IMR-90 (cell line): ENCODE data around the gene SLC17A5. TPM values are rescaled to one million over a fixed set of nuclear protein-coding genes. Genes with fewer than 3 reads are reported as not detected.
A peak's percentile ranks its signal among the peaks of the same experiment; 100 is the strongest.

Source experiments
- ATAC-seq: fragments of 200-7000 bp; cut with Tn5 transposase; 2 replicates; pipeline ENCODE4 v1.9.1; 2020; ENCODE audit warnings: low read depth, mild to moderate bottlenecking, moderate library complexity
- BruUV-seq: library from RNA; stranded (reverse); fragments of 400-500 nt; replicated peaks from 2 replicates; lab custom pipeline; 2021; lab: Mats Ljungman, UMichigan
- CTCF ChIA-PET: fragments of 300-600 bp; formaldehyde crosslinking; extraction: SDS; loops from one replicate; lab custom pipeline; 2021; ENCODE audit warnings: antibody characterized with exemption; lab: Yijun Ruan, JAX
- POLR2A ChIA-PET: fragments of 300-600 bp; sonication (Branson Sonifier 250); formaldehyde crosslinking; loops from one replicate; lab custom pipeline; 2022; ENCODE audit warnings: antibody characterized with exemption; ENCODE audit not compliant: unreplicated experiment; lab: Charles Lee
- DNase-seq: peaks from one replicate; pipeline ENCODE4 v3.0.0; 2013
- H2AFZ ChIP-seq: replicated peaks from 2 replicates; pipeline ENCODE3; 2013; ENCODE audit warnings: low read length, mild to moderate bottlenecking; ENCODE audit not compliant: poor library complexity
- H2AK5ac ChIP-seq: 2 replicates; pipeline ENCODE4 v1.6.1; 2013; ENCODE audit warnings: low read depth, low read length, inconsistent platforms
- H2AK9ac ChIP-seq: replicated peaks from 2 replicates; pipeline ENCODE3; 2013; ENCODE audit warnings: mild to moderate bottlenecking, low read depth, low read length, moderate library complexity; ENCODE audit not compliant: poor library complexity
- H2BK120ac ChIP-seq: 2 replicates; pipeline ENCODE4 v1.6.1; 2013; ENCODE audit warnings: low read depth, low read length, inconsistent platforms
- H2BK15ac ChIP-seq: 3 replicates; pipeline ENCODE4 v1.6.1; 2013; ENCODE audit warnings: low read depth, low read length, inconsistent platforms
- H2BK20ac ChIP-seq: 2 replicates; pipeline ENCODE4 v1.6.1; 2013; ENCODE audit warnings: low read depth, mild to moderate bottlenecking, inconsistent platforms, low read length, moderate library complexity
- H2BK5ac ChIP-seq: 2 replicates; pipeline ENCODE4 v1.6.1; 2013; ENCODE audit warnings: mild to moderate bottlenecking, low read depth, low read length, inconsistent platforms; ENCODE audit not compliant: poor library complexity, severe bottlenecking
- H3K14ac ChIP-seq: replicated peaks from 2 replicates; pipeline ENCODE4 v1.6.1; 2013; ENCODE audit warnings: low read depth, low read length, inconsistent platforms
- H3K18ac ChIP-seq: 2 replicates; pipeline ENCODE4 v1.6.1; 2013; ENCODE audit warnings: low read depth, low read length, control low read depth
- H3K23ac ChIP-seq: 2 replicates; pipeline ENCODE4 v1.6.1; 2013; ENCODE audit warnings: low read depth, low read length, inconsistent platforms
- H3K27ac ChIP-seq: 2 replicates; pipeline ENCODE4 v1.5.1; 2013; ENCODE audit warnings: mild to moderate bottlenecking, control low read depth, low read length; ENCODE audit not compliant: insufficient read depth
- H3K27me3 ChIP-seq: 2 replicates; pipeline ENCODE4 v1.6.1; 2013; ENCODE audit warnings: low read length; ENCODE audit not compliant: control insufficient read depth, insufficient read depth
- H3K36me3 ChIP-seq: 2 replicates; pipeline ENCODE4 v1.6.1; 2013; ENCODE audit warnings: low read length, mixed read lengths; ENCODE audit not compliant: control insufficient read depth, insufficient read depth
- H3K4ac ChIP-seq: 2 replicates; pipeline ENCODE4 v1.6.1; 2013; ENCODE audit warnings: low read depth, low read length, inconsistent platforms
- H3K4me1 ChIP-seq: 2 replicates; pipeline ENCODE4 v1.6.1; 2013; ENCODE audit warnings: low read length, mixed read lengths; ENCODE audit not compliant: control insufficient read depth, insufficient read depth
- H3K4me2 ChIP-seq: 2 replicates; pipeline ENCODE4 v1.6.1; 2013; ENCODE audit warnings: low read depth, mild to moderate bottlenecking, control low read depth, low read length, moderate library complexity
- H3K4me3 ChIP-seq: 2 replicates; pipeline ENCODE4 v1.5.1; 2013; ENCODE audit warnings: low read depth, mild to moderate bottlenecking, control low read depth, low read length, moderate library complexity; ENCODE audit not compliant: insufficient read depth
- H3K56ac ChIP-seq: 2 replicates; pipeline ENCODE4 v1.6.1; 2013; ENCODE audit warnings: low read length, inconsistent platforms; ENCODE audit not compliant: insufficient read depth; ENCODE audit errors: extremely low read depth
- H3K79me1 ChIP-seq, 2 experiments: 2 replicates each; pipeline ENCODE4 v1.6.1; 2013; ENCODE audit warnings: low read length in 2 of 2, inconsistent platforms in 1 of 2, low read depth in 1 of 2
- H3K9ac ChIP-seq: 2 replicates; pipeline ENCODE4 v1.6.1; 2013; ENCODE audit warnings: low read depth, low read length, control low read depth
- H3K9me1 ChIP-seq: 2 replicates; pipeline ENCODE4 v1.6.1; 2013; ENCODE audit warnings: low read length, inconsistent platforms; ENCODE audit not compliant: insufficient read depth
- H3K9me3 ChIP-seq: 2 replicates; pipeline ENCODE4 v1.6.1; 2013; ENCODE audit warnings: low read length; ENCODE audit not compliant: control insufficient read depth, insufficient read depth
- H4K20me1 ChIP-seq: 2 replicates; pipeline ENCODE4 v1.6.1; 2013; ENCODE audit warnings: low read length, inconsistent platforms; ENCODE audit not compliant: insufficient read depth
- H4K5ac ChIP-seq: 2 replicates; pipeline ENCODE4 v1.6.1; 2013; ENCODE audit warnings: mild to moderate bottlenecking, low read depth, low read length, control low read depth
- H4K8ac ChIP-seq, 2 experiments: 2 replicates each; pipeline ENCODE4 v1.6.1; 2013; ENCODE audit warnings: low read depth in 2 of 2, low read length in 2 of 2, control low read depth in 1 of 2, inconsistent platforms in 1 of 2
- H4K91ac ChIP-seq: 2 replicates; pipeline ENCODE4 v1.6.1; 2013; ENCODE audit warnings: low read depth, low read length, inconsistent platforms; ENCODE audit not compliant: insufficient read depth
- CEBPB ChIP-seq: IDR thresholded peaks from 2 replicates; pipeline ENCODE4 v1.6.1; 2012; ENCODE audit warnings: low read depth, low read length, improper control_type of control experiment
- FOS ChIP-seq: fragments of 150-350 bp; IDR thresholded peaks from 2 replicates; pipeline ENCODE4 v1.6.1; 2016; ENCODE audit warnings: low read depth, low read length
- POLR2A ChIP-seq: IDR thresholded peaks from 2 replicates; pipeline ENCODE4 v1.6.1; 2012; ENCODE audit warnings: mild to moderate bottlenecking, low read depth, low read length
- RAD21 ChIP-seq: IDR thresholded peaks from 2 replicates; pipeline ENCODE4 v1.6.1; 2012; ENCODE audit warnings: low read length, improper control_type of control experiment
- RFX5 ChIP-seq: IDR thresholded peaks from 2 replicates; pipeline ENCODE4 v1.8.0; 2012; ENCODE audit warnings: low read depth, mild to moderate bottlenecking, low read length, moderate library complexity
- SMC3 ChIP-seq: fragments of 150-350 bp; IDR thresholded peaks from 2 replicates; pipeline ENCODE4 v1.6.1; 2016; ENCODE audit warnings: low read depth, mild to moderate bottlenecking, antibody characterized with exemption, low read length, moderate library complexity
- WGBS, 2 experiments: methylation state at CpG; one replicate each; pipeline versions ENCODE4 v1.1.5 to v1.1.7; 2013; ENCODE audit warnings: missing lambda C conversion rate in 2 of 2; ENCODE audit not compliant: insufficient read length in 1 of 2; ENCODE audit errors: extremely low coverage in 2 of 2; 5-methylcytosine and 5-hydroxymethylcytosine counted together
- dilution Hi-C: fragments of 300-500 bp; cut with HindIII; formaldehyde crosslinking; loops from one replicate; pipeline ENCODE4 v1.14.3; 2018; ENCODE audit warnings: low sequenced_read_pairs; ENCODE audit not compliant: unreplicated experiment
- in situ Hi-C: fragments of 300-500 bp; cut with MboI; formaldehyde crosslinking; loops from 3 replicates; pipeline ENCODE4 v1.14.3; 2019; ENCODE audit warnings: low sequenced_read_pairs, inconsistent platforms, mixed read lengths
- intact Hi-C: fragments of 100-400 bp; cut with micrococcal nuclease; formaldehyde crosslinking; loops from 2 replicates; pipeline ENCODE4 v1.10.0; 2022
- polyA plus RNA-seq, 3 experiments: library from polyadenylated mRNA; depleted of rRNA; stranded (reverse); fragments of >200 nt; gene quantifications; 2 replicates each; pipeline ENCODE4 v1.2.3, GENCODE V29; 2012; ENCODE audit warnings: low replicate concordance in 1 of 3
- total RNA-seq: library from RNA; depleted of rRNA; stranded (reverse); fragments of >200 nt; gene quantifications from 2 replicates; pipeline ENCODE4 v1.2.3, GENCODE V29; 2012
- TF ChIP-seq, protein P1 (sequence below): fragments of 150-350 bp; IDR thresholded peaks from 2 replicates; pipeline ENCODE4 v1.6.1; 2017; ENCODE audit warnings: mild to moderate bottlenecking, antibody characterized with exemption, low read length, low read depth

SLC17A5 gene
- total and polyA plus RNA-seq, 2 of the 4 experiments (the other 2 are of a cell fraction): 20.8 to 27.2 TPM

DNA sequence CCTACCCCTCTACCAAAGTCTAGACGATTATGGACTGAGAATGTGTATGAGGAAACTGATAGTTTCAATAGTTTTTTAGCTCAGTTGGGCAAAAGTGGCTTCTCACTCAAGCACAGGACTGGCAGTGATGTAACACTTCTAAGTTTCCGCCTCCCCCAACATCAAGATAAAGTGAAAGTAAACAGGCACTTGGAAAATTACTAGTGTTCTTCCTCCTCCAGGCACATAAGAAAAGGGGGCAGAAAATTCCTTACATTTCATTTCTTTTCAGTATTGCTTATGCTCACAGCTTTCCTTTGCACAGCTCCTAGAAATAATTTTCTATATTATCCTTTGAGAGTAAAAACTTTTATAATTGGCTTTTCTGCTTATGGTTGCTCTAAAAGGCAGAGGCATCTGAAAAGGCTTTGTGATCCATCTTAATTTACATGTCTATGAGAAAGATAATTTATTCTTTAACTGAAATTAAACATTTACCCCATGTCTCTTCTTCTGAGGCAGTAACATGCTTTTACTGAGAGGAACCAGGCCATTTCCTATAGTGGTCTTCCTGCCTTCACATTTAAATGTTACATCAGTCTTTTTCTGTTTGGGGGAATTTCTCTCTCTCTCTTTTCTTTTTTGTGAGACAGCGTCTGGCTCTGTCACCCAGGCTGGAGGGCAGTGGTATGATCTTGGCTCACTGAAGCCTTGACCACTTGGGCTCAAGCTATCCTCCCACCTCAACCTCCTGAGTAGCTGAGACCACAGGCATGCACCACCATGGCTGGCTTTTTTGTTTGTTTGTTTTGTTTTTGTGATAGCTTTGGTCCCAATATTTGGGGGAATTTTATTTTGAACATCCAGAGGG is 68.0 kb downstream of the SLC17A5 start:
- Histone ChIP-seq H3K9me3 (no peaks in the 10 kb centered on the region), H3K23ac (peak overlapping the region; percentile 81; the same call in 1 of the 2 replicates), H3K56ac (peak overlapping the region; percentile 88), H3K4me3 (peak overlapping the region; percentile 29; the same call in 1 of the 2 replicates), H2BK120ac (peak overlapping the region; percentile 87), H3K79me1 (peaks cover 3 to 7% of the 10 kb centered on the region in 2 experiments; a peak in 1 of 4 replicates), H2AK5ac (peak overlapping the region; percentile 38; the same call in 1 of the 2 replicates), H2BK20ac (peak overlapping the region; percentile 73), H4K5ac (peak overlapping the region; percentile 90), H3K14ac (peak overlapping the region; percentile 76), H3K27me3 (no peaks in the 10 kb centered on the region), H2AFZ (no peak overlapping the region), H4K8ac (peak overlapping the region; percentile 68 to 80), H3K18ac (peak overlapping the region; percentile 99), H3K4ac (peak overlapping the region; percentile 87), H3K9ac (peak overlapping the region; percentile 82), H2AK9ac (no peak overlapping the region), H2BK15ac (peak overlapping the region; percentile 58; the same call in 2 of the 3 replicates), H4K20me1 (no peaks in the 10 kb centered on the region), H3K27ac (peak overlapping the region; percentile 96), H3K4me1 (peaks cover 7% of the 10 kb centered on the region), H4K91ac (peak overlapping the region; percentile 80; the same call in 1 of the 2 replicates), H3K4me2 (peak overlapping the region; percentile 88), H3K36me3 (no peaks in the 10 kb centered on the region), H3K9me1 (peaks cover 3% of the 10 kb centered on the region; the same call in 1 of the 2 replicates), H2BK5ac (peak overlapping the region; percentile 97)
- ATAC-seq: peak; percentile 76
- dilution Hi-C loops (no loop called here), in situ Hi-C loops (no loop called here), intact Hi-C loops (no loop called here)
- WGBS, 2 experiments: no CpG with 5 or more reads among the region's 3 CpGs
- BruUV-seq: no TSS peak
- no peak for TF ChIP-seq SMC3
- peak; percentile 39; the same call in 1 of the 2 replicates for TF ChIP-seq POLR2A
- no peak for TF ChIP-seq RFX5
- TF ChIP-seq FOS: no peak
- no peak for TF ChIP-seq RAD21
- TF ChIP-seq CEBPB: peak; percentile 85
- TF ChIP-seq, protein P1, sequence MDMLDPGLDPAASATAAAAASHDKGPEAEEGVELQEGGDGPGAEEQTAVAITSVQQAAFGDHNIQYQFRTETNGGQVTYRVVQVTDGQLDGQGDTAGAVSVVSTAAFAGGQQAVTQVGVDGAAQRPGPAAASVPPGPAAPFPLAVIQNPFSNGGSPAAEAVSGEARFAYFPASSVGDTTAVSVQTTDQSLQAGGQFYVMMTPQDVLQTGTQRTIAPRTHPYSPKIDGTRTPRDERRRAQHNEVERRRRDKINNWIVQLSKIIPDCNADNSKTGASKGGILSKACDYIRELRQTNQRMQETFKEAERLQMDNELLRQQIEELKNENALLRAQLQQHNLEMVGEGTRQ: no peak
- DNase-seq: peak; percentile 85
- ChIA-PET CTCF (interaction anchor here (1.2 kb wide), 1 partner anchor 66 kb away, joined by 3 read pairs; no protein-coding TSS in a partner anchor), POLR2A (interaction anchor here (0.8 to 2.3 kb wide), 3 partner anchors 65 to 72 kb away, joined by 4 to 18 read pairs (median 4); partner anchors contain the start of genes EEF1A1 and SLC17A5)
